Keratinocyte (primary cell): ENCODE data around the gene INAVA. TPM values are rescaled to one million over a fixed set of nuclear protein-coding genes. Genes with fewer than 3 reads are reported as not detected.

ENCODE experiments used
- DNase-seq: peaks from one replicate; pipeline ENCODE4 v3.0.0-alpha.2; 2011; ENCODE audit warnings: low read depth, missing footprints, low spot score
- FAIRE-seq: peaks from 2 replicates; lab custom pipeline; 2011; peaks lifted over from hg19 to GRCh38; lab: Jason Lieb, UNC
- H2AFZ ChIP-seq: 2 replicates; pipeline ENCODE4 v1.6.0; 2012; ENCODE audit warnings: low read length, control low read depth, inconsistent platforms; ENCODE audit not compliant: control insufficient read depth
- H3K27ac ChIP-seq: 2 replicates; pipeline ENCODE4 v1.5.1; 2011; ENCODE audit warnings: low read length; ENCODE audit not compliant: control insufficient read depth, insufficient read depth
- H3K27me3 ChIP-seq: 3 replicates; pipeline ENCODE4 v1.6.0; 2011; ENCODE audit warnings: low read length; ENCODE audit not compliant: control insufficient read depth, insufficient read depth; ENCODE audit errors: extremely low read depth
- H3K36me3 ChIP-seq, 2 experiments: 2 replicates in 1 of 2; 3 replicates in 1 of 2; pipeline ENCODE4 v1.5.1; 2011; ENCODE audit warnings: low read length in 2 of 2, mild to moderate bottlenecking in 1 of 2; ENCODE audit not compliant: control insufficient read depth in 2 of 2, insufficient read depth in 2 of 2; ENCODE audit errors: extremely low read depth in 1 of 2
- H3K4me1 ChIP-seq: 3 replicates; pipeline ENCODE4 v1.5.1; 2011; ENCODE audit warnings: low read length; ENCODE audit not compliant: control insufficient read depth, insufficient read depth; ENCODE audit errors: extremely low read depth
- H3K4me2 ChIP-seq: 3 replicates; pipeline ENCODE4 v1.6.0; 2011; ENCODE audit warnings: low read depth, low read length; ENCODE audit not compliant: control insufficient read depth, insufficient read depth; ENCODE audit errors: extremely low read depth
- H3K4me3 ChIP-seq, 3 experiments: fragments of 200-600 bp in 1 of 3; sonication (generic) in 1 of 3; 2 replicates in 2 of 3; 3 replicates in 1 of 3; pipeline ENCODE4 v1.5.1; 2011 to 2016; ENCODE audit warnings: low read length in 3 of 3, mild to moderate bottlenecking in 3 of 3, control low read depth in 2 of 3, inconsistent platforms in 1 of 3, low read depth in 1 of 3, mixed read lengths in 1 of 3, mixed run types in 1 of 3, moderate library complexity in 1 of 3; ENCODE audit not compliant: control insufficient read depth in 2 of 3, insufficient read depth in 2 of 3; ENCODE audit errors: extremely low read depth in 1 of 3
- H3K79me2 ChIP-seq: 2 replicates; pipeline ENCODE4 v1.6.0; 2012; ENCODE audit warnings: low read length; ENCODE audit not compliant: control insufficient read depth, insufficient read depth
- H3K9ac ChIP-seq: 3 replicates; pipeline ENCODE4 v1.6.0; 2011; ENCODE audit warnings: low read length; ENCODE audit not compliant: control insufficient read depth, insufficient read depth; ENCODE audit errors: extremely low read depth
- H3K9me1 ChIP-seq: 3 replicates; pipeline ENCODE4 v1.6.0; 2011; ENCODE audit warnings: low read length; ENCODE audit not compliant: control insufficient read depth, insufficient read depth; ENCODE audit errors: extremely low read depth
- H3K9me3 ChIP-seq: 2 replicates; pipeline ENCODE4 v1.5.1; 2012; ENCODE audit warnings: low read depth, low read length; ENCODE audit not compliant: control insufficient read depth
- H4K20me1 ChIP-seq: 3 replicates; pipeline ENCODE4 v1.6.0; 2011; ENCODE audit warnings: low read length; ENCODE audit not compliant: control insufficient read depth, insufficient read depth; ENCODE audit errors: extremely low read depth
- CTCF ChIP-seq, 3 experiments: IDR thresholded peaks in 1 of 3; conservative IDR thresholded peaks in 1 of 3; optimal IDR thresholded peaks in 1 of 3; 2 replicates in 2 of 3; 3 replicates in 1 of 3; pipeline versions ENCODE3 to v1.5.1; 2011; ENCODE audit warnings: low read length in 3 of 3, mild to moderate bottlenecking in 3 of 3, moderate library complexity in 2 of 3, control low read depth in 1 of 3, inconsistent platforms in 1 of 3; ENCODE audit not compliant: insufficient read depth in 2 of 3; ENCODE audit errors: extremely low read depth in 1 of 3
- EZH2 ChIP-seq: IDR thresholded peaks from one replicate; pipeline ENCODE4 v1.6.1; 2012; ENCODE audit warnings: inconsistent platforms, mild to moderate bottlenecking, low read length, moderate library complexity
- dilution Hi-C: fragments of 300-500 bp; cut with MboI; formaldehyde crosslinking; loops from one replicate; pipeline ENCODE4 v1.7.0; 2020; ENCODE audit warnings: low sequenced_read_pairs; ENCODE audit not compliant: extremely low pct_ligation_motif_present
- polyA plus RNA-seq, 5 experiments: library from polyadenylated mRNA; depleted of rRNA in 3 of 5; stranded (reverse) in 3 of 5; stranded (forward) in 1 of 5; unstranded in 1 of 5; fragments of >200 nt; gene quantifications; 1 replicate in 1 of 5; 2 replicates in 3 of 5; 3 replicates in 1 of 5; pipeline versions ENCODE4 v1.2.1 to v1.2.3, GENCODE V29; 2011 to 2012; ENCODE audit warnings: missing spikeins in 2 of 5, low read depth in 1 of 5, low replicate concordance in 1 of 5

Gene INAVA
- polyA plus RNA-seq, 1 donor (not counting 4 experiments of a cell fraction or from before 2014, with no cell fraction given) = 12.5 TPM

GRCh38 chr1:200857804-200858203 is 36.9 kb upstream of the INAVA start:
- no peak overlapping the region for H3K9ac ChIP-seq
- H3K9me3 ChIP-seq = no peaks in the 10 kb centered on the region
- H3K4me2 ChIP-seq = no peak overlapping the region
- FAIRE-seq (no peak), DNase-seq (no peak)
- peaks cover 17 to 22% of the 10 kb centered on the region in 2 experiments for H3K36me3 ChIP-seq
- dilution Hi-C loops = no loop called here
- no peaks in the 10 kb centered on the region for H3K27me3 ChIP-seq
- H3K4me1 ChIP-seq = no peaks in the 10 kb centered on the region
- no peaks in the 10 kb centered on the region for H4K20me1 ChIP-seq
- no peak overlapping the region for H3K4me3 ChIP-seq
- H3K79me2 ChIP-seq = no peaks in the 10 kb centered on the region
- no peak overlapping the region for H2AFZ ChIP-seq
- H3K9me1 ChIP-seq = no peaks in the 10 kb centered on the region
- TF ChIP-seq EZH2 (no peak), CTCF (optimal IDR thresholded peaks at IDR 0.05 in 1 of 3, IDR thresholded peaks at IDR 0.05 in 1 of 3, conservative IDR thresholded peaks at IDR 0.05 in 1 of 3; ENCODE audit: extremely low read depth in 1 of 3, insufficient read depth in 2 of 3, low read length in 3 of 3) (no peak)
- H3K27ac ChIP-seq = no peak overlapping the region

DNA sequence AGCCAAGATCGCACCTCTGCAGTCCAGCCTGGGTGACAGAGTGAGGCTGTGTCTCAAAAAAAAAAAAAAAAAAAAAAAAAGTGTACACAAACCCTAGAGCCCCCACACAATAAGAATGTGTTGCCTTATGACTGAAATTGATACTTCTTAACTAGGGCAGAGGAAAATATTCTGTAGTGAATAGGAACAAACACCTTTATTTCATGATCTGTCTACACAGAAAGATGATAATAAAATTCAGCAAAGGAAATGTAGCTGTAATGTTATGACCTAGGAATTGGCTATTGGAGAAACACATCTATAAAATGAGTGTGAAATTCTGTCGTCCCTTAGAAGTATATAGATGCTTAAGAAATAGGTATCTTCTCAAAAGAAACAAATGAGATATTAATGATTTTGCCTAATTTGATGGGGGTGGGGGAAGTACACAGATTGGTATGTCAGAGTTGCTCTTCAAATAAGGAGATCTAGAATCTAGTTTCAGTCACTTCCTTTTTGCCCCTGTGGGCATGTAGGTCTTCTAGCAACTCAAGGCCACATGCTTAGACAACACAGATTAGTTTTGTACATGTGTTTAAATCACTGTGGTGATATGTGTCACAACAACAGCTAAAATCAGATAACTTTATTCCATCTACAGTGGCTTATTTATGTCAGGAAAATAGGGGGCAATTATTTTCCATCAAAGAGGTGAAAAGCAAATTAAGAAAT is 32.6 kb upstream of the INAVA start:
- Histone ChIP-seq H4K20me1 (no peaks in the 10 kb centered on the region), H3K4me1 (no peaks in the 10 kb centered on the region), H3K9me3 (no peaks in the 10 kb centered on the region), H3K27me3 (no peaks in the 10 kb centered on the region), H3K9me1 (no peaks in the 10 kb centered on the region), H3K4me3 (no peak overlapping the region), H3K27ac (no peak overlapping the region), H3K79me2 (no peaks in the 10 kb centered on the region), H3K36me3 (peaks cover 11 to 14% of the 10 kb centered on the region in 2 experiments), H3K9ac (no peak overlapping the region), H2AFZ (no peak overlapping the region), H3K4me2 (no peak overlapping the region)
- DNase-seq = no peak
- no peak for TF ChIP-seq CTCF (optimal IDR thresholded peaks at IDR 0.05 in 1 of 3, IDR thresholded peaks at IDR 0.05 in 1 of 3, conservative IDR thresholded peaks at IDR 0.05 in 1 of 3; ENCODE audit: extremely low read depth in 1 of 3, insufficient read depth in 2 of 3, low read length in 3 of 3)
- TF ChIP-seq EZH2 = no peak
- dilution Hi-C loops = no loop called here
- FAIRE-seq = no peak
